DMS153 treated with DMSO at 0.1 percent for 48 hours (cell line): ENCODE results near the gene FBXL5.
"Not testable (repeated sequence)": the region's sequence is repeated elsewhere in the genome, so short reads cannot be mapped to it uniquely, and the experiment has no call there.

Experiments
- DNase-seq: peaks from one replicate; lab custom pipeline; 2025; ENCODE audit not compliant: unreplicated experiment; lab: John Stamatoyannopoulos, UW

Gene FBXL5

DNA sequence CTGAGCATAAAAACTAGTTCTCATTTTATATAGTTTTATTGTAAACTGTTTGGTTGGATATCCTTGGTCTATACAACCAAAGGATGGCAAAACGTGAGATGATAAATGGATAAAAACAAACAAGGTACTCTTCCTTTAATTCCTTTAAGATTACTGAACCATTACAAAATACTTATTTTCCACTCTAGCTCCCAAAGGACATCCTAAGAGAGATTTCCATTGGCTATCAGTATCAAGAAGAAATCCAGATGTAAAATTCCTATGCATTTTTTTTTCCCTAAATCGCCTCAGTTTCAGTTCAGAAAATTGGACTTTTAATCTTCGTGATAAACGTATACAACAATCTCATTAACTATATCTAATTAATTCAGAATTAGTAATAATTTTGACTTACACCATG, 2.3 kb downstream of the FBXL5 start:
- DNase-seq, result no peak

GRCh38 chr4:15652191-15652590, 3.0 kb downstream of the FBXL5 start:
- no peak for DNase-seq

DNA sequence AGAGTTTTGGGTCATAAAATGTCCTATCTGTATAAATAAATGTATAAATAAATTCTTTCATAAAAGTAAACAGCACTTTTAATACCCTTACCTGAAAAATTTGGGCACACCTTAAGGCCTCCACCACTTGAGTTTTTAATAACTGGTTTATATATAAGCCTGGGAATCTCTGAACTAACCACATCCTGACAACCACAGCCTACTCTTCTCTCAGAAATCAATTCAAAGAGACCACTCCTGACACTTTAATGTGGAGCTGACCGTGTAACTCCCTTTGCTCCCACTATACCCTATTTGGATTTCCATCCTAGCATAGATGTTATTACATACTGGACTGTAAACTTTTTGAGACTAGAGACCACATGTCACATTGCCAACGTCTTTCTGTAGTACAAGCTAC, 3.5 kb downstream of the FBXL5 start:
- no peak for DNase-seq

DNA sequence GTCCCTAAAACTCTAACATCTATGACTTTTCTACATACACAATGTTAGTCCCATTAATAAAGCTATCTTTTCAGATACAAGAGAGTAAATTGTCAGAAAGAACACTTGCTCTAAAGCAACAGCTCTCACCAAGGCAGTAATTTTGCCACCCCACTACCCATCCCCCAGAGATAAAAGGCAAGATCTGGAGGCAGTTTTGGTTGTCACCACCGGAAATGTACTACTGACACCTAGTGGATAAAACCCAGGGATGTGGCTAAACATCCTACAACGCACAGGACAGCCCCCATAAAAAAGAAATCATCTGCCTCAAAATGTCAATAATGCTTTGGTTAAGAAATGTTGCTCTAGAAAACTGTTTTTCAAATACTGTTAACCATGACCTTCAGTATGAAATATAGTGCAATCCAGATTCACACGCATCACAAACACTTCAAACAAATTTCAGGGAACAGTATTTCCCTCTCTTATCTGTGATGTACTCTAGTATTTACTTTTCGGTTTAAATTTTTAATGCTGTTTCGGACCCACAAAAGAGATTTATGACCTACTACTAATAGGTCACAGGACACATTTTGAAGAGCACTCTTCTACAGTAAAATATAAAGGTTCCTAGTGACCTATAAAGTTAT, 5.1 kb downstream of the FBXL5 start:
- DNase-seq, result peak; percentile 24

- no peak for DNase-seq
Observed at GRCh38 chr4:15648600-15648999, 6.6 kb downstream of the FBXL5 start.

- no peak for DNase-seq
Observed at GRCh38 chr4:15638418-15638817, 16.7 kb downstream of the FBXL5 start.

GRCh38 chr4:15636818-15637217, 18.3 kb downstream of the FBXL5 start:
- DNase-seq, result no peak

DNA sequence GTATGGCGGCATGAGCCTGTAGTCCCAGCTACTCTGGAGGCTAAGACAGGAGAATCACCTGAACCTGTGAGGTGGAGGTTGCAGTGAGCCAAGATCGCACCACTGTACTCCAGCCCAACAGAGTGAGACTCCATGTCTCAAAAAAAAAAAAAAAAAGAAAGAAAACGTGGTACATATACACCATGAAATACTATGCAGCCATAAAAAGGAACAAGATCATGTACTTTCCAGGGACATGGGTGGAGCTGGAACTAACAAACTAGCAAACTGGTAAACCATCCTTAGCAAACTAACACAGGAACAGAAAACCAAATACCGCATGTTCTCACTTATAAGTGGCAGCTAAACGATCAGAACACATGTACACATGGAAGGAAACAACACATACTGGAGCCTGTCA, 37.8 kb downstream of the FBXL5 start:
- DNase-seq, result not testable (repeated sequence)

DNA sequence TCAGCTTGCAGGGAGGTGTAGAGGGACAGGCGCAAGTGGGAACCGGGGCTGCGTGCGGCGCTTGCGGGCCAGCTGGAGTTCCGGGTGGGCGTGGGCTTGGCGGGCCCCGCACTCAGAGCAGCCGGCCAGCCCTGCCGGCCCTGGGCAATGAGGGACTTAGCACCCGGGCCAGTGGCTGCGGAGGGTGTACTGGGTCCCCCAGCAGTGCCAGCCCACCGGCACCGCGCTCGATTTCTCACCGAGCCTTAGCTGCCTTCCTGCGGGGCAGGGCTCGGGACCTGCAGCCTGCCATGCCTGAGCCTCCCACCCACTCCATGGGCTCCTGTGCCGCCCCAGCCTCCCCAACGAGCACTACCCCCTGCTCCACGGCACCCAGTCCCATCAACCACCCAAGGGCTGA, 40.3 kb downstream of the FBXL5 start:
- not testable (repeated sequence) for DNase-seq

GRCh38 chr4:15612136-15612535, 43.0 kb downstream of the FBXL5 start:
- no peak for DNase-seq

GRCh38 chr4:15610855-15611254, 44.3 kb downstream of the FBXL5 start:
- DNase-seq, result no peak

DNA sequence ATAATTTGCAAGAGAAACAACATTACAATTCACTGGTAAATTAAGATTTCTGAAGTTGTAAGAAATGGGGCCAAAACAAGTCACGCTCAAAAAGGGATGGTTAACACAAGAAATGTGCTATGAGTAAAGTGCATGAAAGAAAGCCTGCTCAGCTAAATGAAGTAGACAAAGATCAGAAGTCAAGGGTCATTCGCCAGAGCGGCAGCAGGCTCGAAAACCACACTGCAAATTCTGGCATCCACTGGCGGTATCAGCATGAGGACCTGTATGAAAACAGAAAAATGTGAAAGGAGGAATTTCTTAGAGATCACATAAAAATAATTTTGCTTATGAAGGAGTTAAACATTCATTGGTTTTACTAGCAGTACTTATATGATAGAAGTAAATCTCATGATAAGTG, 49.6 kb downstream of the FBXL5 start:
- DNase-seq, result no peak

DNA sequence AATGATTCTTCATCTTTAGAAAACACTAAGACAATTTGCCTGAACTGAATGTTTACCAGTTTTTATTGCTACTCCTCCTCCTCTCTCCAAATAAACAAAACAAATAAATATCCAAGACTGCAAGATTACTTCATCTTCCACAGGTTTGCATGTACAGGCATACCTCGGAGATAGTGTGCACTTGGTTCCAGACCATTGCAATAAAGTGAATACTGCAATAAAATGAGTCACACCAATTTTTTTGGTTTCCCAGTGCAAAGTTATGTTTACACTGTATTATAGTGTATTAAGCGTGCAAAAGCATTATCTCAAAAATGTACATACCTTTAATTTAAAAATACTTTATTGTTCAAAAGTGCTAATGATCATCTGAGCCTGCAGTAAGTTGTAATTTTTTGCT, 53.3 kb downstream of the FBXL5 start:
- DNase-seq, result no peak

DNA sequence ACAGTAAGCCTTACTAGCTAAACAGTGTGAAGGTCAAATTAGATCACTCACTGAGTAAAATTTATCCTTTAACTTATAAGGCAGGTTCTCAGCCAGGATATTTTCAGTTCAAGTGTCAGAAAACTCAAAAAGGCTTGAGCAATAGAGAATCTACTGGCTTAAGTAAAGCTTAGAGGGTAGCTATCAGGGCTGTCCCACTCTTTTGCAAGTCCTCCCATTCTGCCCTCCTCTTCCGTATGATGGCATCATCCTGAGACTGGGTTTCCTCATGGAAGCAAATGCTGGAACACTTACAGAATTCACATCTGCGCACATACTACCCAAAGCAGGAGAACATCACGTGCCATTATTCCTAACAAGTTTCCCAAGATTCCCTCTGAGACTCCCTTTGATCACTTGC, 55.0 kb downstream of the FBXL5 start:
- no peak for DNase-seq

DNA sequence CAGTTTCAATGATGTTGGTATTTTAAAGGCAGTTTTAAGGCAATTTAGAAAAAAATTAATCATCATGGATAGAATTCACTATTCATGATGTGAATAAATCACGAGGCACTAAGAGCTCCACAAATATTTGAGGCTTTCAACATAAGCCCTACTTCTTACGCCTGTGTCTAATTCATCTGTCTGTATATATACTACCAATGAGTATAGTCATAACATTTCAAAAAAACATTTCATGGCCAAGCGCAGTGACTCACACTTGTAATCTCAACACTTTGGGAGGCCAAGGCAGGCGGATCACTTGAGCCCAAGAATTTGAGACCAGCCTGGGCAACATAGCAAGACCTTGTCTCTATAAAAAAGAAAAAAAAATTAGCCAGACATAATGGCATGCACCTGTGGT, 56.5 kb downstream of the FBXL5 start:
- no peak for DNase-seq

GRCh38 chr4:15592799-15593198, 62.4 kb downstream of the FBXL5 start:
- no peak for DNase-seq

GRCh38 chr4:15587649-15588048, 67.5 kb downstream of the FBXL5 start:
- no peak for DNase-seq

DNA sequence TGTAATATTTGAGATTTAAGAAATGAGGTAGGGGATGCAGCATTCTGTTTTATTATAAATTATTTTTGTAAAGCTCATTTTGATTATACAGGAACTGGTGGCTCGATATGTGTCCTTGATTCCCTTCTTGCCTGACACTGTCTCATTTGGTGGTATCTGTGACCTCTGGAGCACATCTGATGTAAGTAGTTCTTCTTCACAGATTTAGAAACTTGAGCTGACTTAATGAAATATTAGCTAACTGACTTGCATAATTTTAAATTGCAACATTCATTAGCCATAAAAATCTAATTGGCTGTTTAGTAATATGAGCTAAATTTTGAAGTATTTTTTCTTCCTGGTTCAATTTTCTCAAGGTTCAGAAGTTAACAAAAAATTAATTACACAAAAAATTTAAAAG, 69.1 kb downstream of the FBXL5 start:
- DNase-seq, result no peak

- no peak for DNase-seq
Observed at GRCh38 chr4:15585331-15585730, 69.8 kb downstream of the FBXL5 start.

DNA sequence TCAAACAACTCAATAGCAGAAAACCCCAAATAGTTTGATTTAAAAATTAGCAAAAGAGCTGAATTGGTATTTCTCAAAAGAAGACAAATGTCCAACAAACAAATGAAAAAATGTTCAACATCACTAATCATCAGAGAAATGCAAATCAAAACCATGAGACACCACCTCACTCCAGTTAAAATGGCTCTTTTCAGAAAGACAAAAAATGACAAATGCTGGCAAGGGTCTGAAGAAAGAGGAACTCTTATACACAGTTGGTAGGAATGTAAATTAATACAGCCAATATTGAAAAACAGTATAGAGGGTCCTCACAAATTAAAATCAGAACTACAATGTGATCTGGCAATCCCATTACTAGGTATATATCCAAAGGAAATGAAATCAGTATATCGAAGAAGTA, 70.4 kb downstream of the FBXL5 start:
- no peak for DNase-seq

GRCh38 chr4:15577508-15577907, 77.6 kb downstream of the FBXL5 start:
- no peak for DNase-seq

DNA sequence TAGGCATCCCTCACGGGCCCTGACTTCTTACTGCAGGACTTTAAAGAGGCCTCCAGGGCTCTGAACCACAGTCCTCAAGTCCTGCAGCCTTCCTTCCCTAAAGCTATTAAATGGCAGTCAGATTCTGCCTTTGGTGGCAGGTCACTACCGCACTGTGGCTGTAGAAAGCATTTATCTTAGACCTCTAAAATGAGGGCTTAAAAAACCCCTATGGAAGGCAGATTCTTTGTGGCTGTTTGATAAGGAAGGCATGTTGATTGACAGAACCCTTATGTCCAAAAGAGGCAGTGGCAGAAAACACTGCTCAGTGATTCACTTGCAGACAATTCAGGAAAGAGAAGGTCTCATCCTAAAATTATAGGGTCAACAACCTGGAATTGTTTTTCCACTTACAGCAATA, 79.2 kb downstream of the FBXL5 start:
- no peak for DNase-seq

GRCh38 chr4:15569746-15570145, 85.4 kb downstream of the FBXL5 start:
- DNase-seq, result no peak

- DNase-seq, result no peak
Observed at GRCh38 chr4:15568821-15569220, 86.3 kb downstream of the FBXL5 start.
